Osteoblast (primary cell): ENCODE measurements around the gene LILRA1. TPM values are rescaled to one million over a fixed set of nuclear protein-coding genes. Genes with fewer than 3 reads are reported as not detected.
"Not testable (repeated sequence)": the region's sequence is repeated elsewhere in the genome, so short reads cannot be mapped to it uniquely, and the experiment has no call there.

Experiments
- DNase-seq: peaks from one replicate; pipeline ENCODE4 v3.0.0; 2011; ENCODE audit warnings: low spot score, mixed read lengths; ENCODE audit not compliant: insufficient read length; ENCODE audit errors: missing footprints
- H2AFZ ChIP-seq: 2 replicates; pipeline ENCODE4 v1.6.0; 2011; ENCODE audit warnings: mild to moderate bottlenecking, low read length
- H3K27ac ChIP-seq: 2 replicates; pipeline ENCODE4 v1.5.1; 2011; ENCODE audit warnings: mild to moderate bottlenecking, low read depth, low read length, moderate library complexity
- H3K27me3 ChIP-seq: 2 replicates; pipeline ENCODE4 v1.6.0; 2012; ENCODE audit warnings: mild to moderate bottlenecking, control low read depth, inconsistent platforms, low read length, moderate library complexity; ENCODE audit not compliant: insufficient read depth
- H3K36me3 ChIP-seq: 2 replicates; pipeline ENCODE4 v1.5.1; 2011; ENCODE audit warnings: mild to moderate bottlenecking, low read length, control low read depth, moderate library complexity; ENCODE audit not compliant: insufficient read depth
- H3K4me1 ChIP-seq: 2 replicates; pipeline ENCODE4 v1.5.1; 2011; ENCODE audit warnings: mild to moderate bottlenecking, low read length, control low read depth, moderate library complexity; ENCODE audit not compliant: insufficient read depth
- H3K4me2 ChIP-seq: 2 replicates; pipeline ENCODE4 v1.6.0; 2011; ENCODE audit warnings: mild to moderate bottlenecking, low read length; ENCODE audit not compliant: insufficient read depth
- H3K4me3 ChIP-seq: fragments of 200-600 bp; sonication (generic); 3 replicates; pipeline ENCODE4 v1.5.1; 2012; ENCODE audit warnings: mild to moderate bottlenecking, low read length, inconsistent platforms; ENCODE audit not compliant: insufficient read depth
- H3K79me2 ChIP-seq: 2 replicates; pipeline ENCODE4 v1.6.0; 2012; ENCODE audit warnings: mild to moderate bottlenecking, low read length, control low read depth, inconsistent platforms; ENCODE audit not compliant: insufficient read depth
- H3K9me3 ChIP-seq: 2 replicates; pipeline ENCODE4 v1.5.1; 2011; ENCODE audit warnings: low read depth, low read length, control low read depth
- H4K20me1 ChIP-seq: 2 replicates; pipeline ENCODE4 v1.6.0; 2012; ENCODE audit warnings: mild to moderate bottlenecking, low read length, control low read depth; ENCODE audit not compliant: insufficient read depth
- CTCF ChIP-seq: IDR thresholded peaks from 2 replicates; pipeline ENCODE4 v1.5.1; 2011; ENCODE audit warnings: mild to moderate bottlenecking, low read depth, low read length, moderate library complexity; ENCODE audit errors: extremely low read depth
- total RNA-seq: library from RNA; depleted of rRNA; stranded (reverse); fragments of >200 nt; gene quantifications from 2 replicates; pipeline ENCODE4 v1.2.3, GENCODE V29; 2012

Gene LILRA1
- total RNA-seq, 1 donor: not detected

GRCh38 chr19:54556194-54556593 is 37.2 kb upstream of the LILRA1 start:
- no peaks in the 10 kb centered on the region for H3K27me3 ChIP-seq

DNA sequence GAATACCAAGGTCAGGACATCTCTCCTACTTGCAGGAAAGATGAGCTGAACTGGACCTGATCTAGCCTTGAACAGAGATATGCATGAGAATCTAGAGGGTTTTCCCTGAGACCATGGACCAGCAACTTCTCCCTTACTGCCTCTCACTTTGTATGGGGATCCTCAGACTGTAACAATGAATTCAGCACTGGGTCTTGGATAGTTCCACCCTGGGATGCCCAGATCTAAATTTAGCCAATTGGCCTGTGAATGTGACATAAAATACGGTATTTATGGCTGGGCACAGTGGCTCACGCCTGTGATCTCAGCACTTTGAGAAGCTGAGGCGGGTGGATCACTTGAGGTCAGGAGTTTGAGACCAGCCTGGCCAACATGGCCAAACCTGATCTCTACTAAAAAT is 35.1 kb upstream of the LILRA1 start:
- Histone ChIP-seq H3K36me3 (no peaks in the 10 kb centered on the region), H3K27me3 (no peaks in the 10 kb centered on the region), H3K4me2 (no peak overlapping the region), H3K4me3 (no peak overlapping the region), H3K27ac (no peak overlapping the region), H3K4me1 (no peaks in the 10 kb centered on the region), H3K79me2 (no peaks in the 10 kb centered on the region), H2AFZ (no peak overlapping the region), H3K9me3 (no peaks in the 10 kb centered on the region), H4K20me1 (no peaks in the 10 kb centered on the region)
- DNase-seq: no peak
- no peak for TF ChIP-seq CTCF

More at GRCh38 chr19:54556194-54556593, 37.2 kb upstream of the LILRA1 start:
- H4K20me1 ChIP-seq: no peaks in the 10 kb centered on the region
- no peak for DNase-seq
- H3K4me2 ChIP-seq: no peak overlapping the region
- TF ChIP-seq CTCF: no peak
- no peaks in the 10 kb centered on the region for H3K4me1 ChIP-seq
- H2AFZ ChIP-seq: no peak overlapping the region
- no peak overlapping the region for H3K4me3 ChIP-seq
- no peaks in the 10 kb centered on the region for H3K79me2 ChIP-seq
- no peaks in the 10 kb centered on the region for H3K36me3 ChIP-seq
- no peaks in the 10 kb centered on the region for H3K9me3 ChIP-seq
- H3K27ac ChIP-seq: no peak overlapping the region

DNA sequence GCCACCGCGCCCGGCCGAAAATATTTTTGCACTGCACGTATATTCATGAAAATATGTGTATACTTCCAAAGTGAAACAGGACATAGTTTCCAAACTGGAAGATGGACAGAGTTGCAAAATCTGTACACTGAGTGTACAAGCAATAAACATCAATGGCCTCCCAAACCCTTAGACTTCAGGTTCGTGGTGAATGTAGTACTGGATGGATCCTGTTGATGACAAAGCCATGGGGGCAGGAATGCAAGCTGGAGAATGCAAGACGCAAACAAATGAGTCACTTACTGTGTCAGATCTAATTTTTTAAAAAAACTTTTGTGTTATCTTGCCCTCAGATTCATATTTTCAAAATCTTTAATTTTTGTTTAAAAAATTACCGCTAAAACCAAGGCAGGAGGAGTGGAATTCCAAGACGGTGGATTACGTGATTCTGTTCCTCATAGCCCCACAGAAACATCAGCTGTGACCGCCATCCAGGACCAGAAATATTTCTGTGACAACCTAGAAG is 32.5 kb upstream of the LILRA1 start:
- Histone ChIP-seq H2AFZ (no peak overlapping the region), H3K9me3 (no peaks in the 10 kb centered on the region), H3K27me3 (no peaks in the 10 kb centered on the region), H3K4me3 (no peak overlapping the region), H3K27ac (no peak overlapping the region), H3K79me2 (no peaks in the 10 kb centered on the region), H3K4me1 (no peaks in the 10 kb centered on the region), H3K36me3 (no peaks in the 10 kb centered on the region), H4K20me1 (no peaks in the 10 kb centered on the region), H3K4me2 (no peak overlapping the region)
- DNase-seq: no peak
- TF ChIP-seq CTCF: no peak

- no peak for TF ChIP-seq CTCF
- Histone ChIP-seq H3K79me2 (no peaks in the 10 kb centered on the region), H3K4me2 (no peak overlapping the region)
These were observed 31.6 kb upstream of the LILRA1 start for GRCh38 chr19:54561840-54562239.

GRCh38 chr19:54563206-54563605 is 30.2 kb upstream of the LILRA1 start:
- not testable (repeated sequence) for H3K4me2 ChIP-seq, H3K4me3 ChIP-seq, H3K27me3 ChIP-seq, H3K9me3 ChIP-seq, H4K20me1 ChIP-seq, DNase-seq, H3K27ac ChIP-seq, H3K36me3 ChIP-seq, H2AFZ ChIP-seq, H3K79me2 ChIP-seq, H3K4me1 ChIP-seq

More at GRCh38 chr19:54561840-54562239, 31.6 kb upstream of the LILRA1 start:
- Histone ChIP-seq H3K27ac (no peak overlapping the region), H3K36me3 (no peaks in the 10 kb centered on the region), H2AFZ (no peak overlapping the region), H3K4me1 (no peaks in the 10 kb centered on the region), H3K9me3 (no peaks in the 10 kb centered on the region), H4K20me1 (no peaks in the 10 kb centered on the region), H3K27me3 (no peaks in the 10 kb centered on the region), H3K4me3 (no peak overlapping the region)
- DNase-seq: no peak
